HCT116 (cell line): ENCODE data around the gene CENPX. TPM values are rescaled to one million over a fixed set of nuclear protein-coding genes. Genes with fewer than 3 reads are reported as not detected.

Source experiments
- ATAC-seq: fragments of 200-7000 bp; cut with Tn5 transposase; 2 replicates; pipeline ENCODE4 v1.9.1; 2020; ENCODE audit warnings: mild to moderate bottlenecking, moderate library complexity
- BruUV-seq: library from RNA; stranded (reverse); fragments of 400-500 nt; replicated peaks from 2 replicates; lab custom pipeline; 2021; lab: Mats Ljungman, UMichigan
- CTCF ChIA-PET: fragments of 300-600 bp; sonication (Branson Sonifier 250); formaldehyde crosslinking; loops from one replicate; lab custom pipeline; 2021; ENCODE audit warnings: antibody characterized with exemption; lab: Charles Lee
- POLR2A ChIA-PET: fragments of 300-600, 350-600 bp; sonication (Branson Sonifier 250); formaldehyde crosslinking; loops from one replicate; lab custom pipeline; 2021; ENCODE audit warnings: antibody characterized with exemption; lab: Charles Lee
- RAD21 ChIA-PET, 2 experiments: fragments of 300-600 bp; sonication (Branson Sonifier 250); formaldehyde crosslinking; loops; one replicate each; lab custom pipeline; 2023; ENCODE audit warnings: low total read pairs in 2 of 2; ENCODE audit not compliant: uncharacterized antibody in 2 of 2, unreplicated experiment in 2 of 2, low non-redundant PET in 1 of 2; lab: Charles Lee
- DNase-seq: peaks from one replicate; pipeline ENCODE4 v3.0.0-alpha.2; 2010; ENCODE audit warnings: low read depth, low spot score
- H2AFZ ChIP-seq: fragments of 200-600 bp; shearing (Covaris generic), sonication (generic); 2 replicates; pipeline ENCODE4 v1.6.1; 2017; ENCODE audit warnings: low read depth, mixed run types, mixed read lengths, antibody characterized with exemption, low read length; ENCODE audit not compliant: poor library complexity, severe bottlenecking
- H3K27ac ChIP-seq: 2 replicates; pipeline ENCODE4 v1.5.1; 2012; ENCODE audit warnings: low read depth, low read length
- H3K27me3 ChIP-seq: fragments of 200-600 bp; sonication (generic); 2 replicates; pipeline ENCODE4 v1.6.1; 2016; ENCODE audit warnings: mixed run types, low read length, mixed read lengths; ENCODE audit not compliant: insufficient read depth
- H3K36me3 ChIP-seq, 2 experiments: fragments of 200-500 bp in 1 of 2; fragments of 200-600 bp in 1 of 2; sonication (Bioruptor generic) in 1 of 2; sonication (generic) in 1 of 2; 2 replicates each; pipeline versions ENCODE4 v1.5.1 to v1.6.1; 2014 to 2016; ENCODE audit warnings: low read length in 2 of 2, inconsistent platforms in 1 of 2, mixed read lengths in 1 of 2, mixed run types in 1 of 2; ENCODE audit not compliant: insufficient read depth in 2 of 2, control insufficient read depth in 1 of 2
- H3K4me1 ChIP-seq, 2 experiments: fragments of 200-600 bp in 1 of 2; sonication (generic) in 1 of 2; 2 replicates each; pipeline versions ENCODE4 v1.5.1 to v1.6.1; 2012 to 2017; ENCODE audit warnings: low read length in 2 of 2, inconsistent platforms in 1 of 2, mild to moderate bottlenecking in 1 of 2, mixed read lengths in 1 of 2, mixed run types in 1 of 2, moderate library complexity in 1 of 2; ENCODE audit not compliant: insufficient read depth in 2 of 2, control insufficient read depth in 1 of 2
- H3K4me2 ChIP-seq: fragments of 200-600 bp; sonication (generic); 2 replicates; pipeline ENCODE4 v1.6.1; 2017; ENCODE audit warnings: mixed run types, low read length, mixed read lengths
- H3K4me3 ChIP-seq, 2 experiments: fragments of 200-600 bp in 1 of 2; sonication (generic) in 1 of 2; replicated peaks in 1 of 2; 2 replicates each; pipeline ENCODE4 v1.5.1; 2011 to 2016; ENCODE audit warnings: low read length in 2 of 2, control low read depth in 1 of 2, low read depth in 1 of 2, mild to moderate bottlenecking in 1 of 2, mixed read lengths in 1 of 2, mixed run types in 1 of 2
- H3K79me2 ChIP-seq: fragments of 200-600 bp; sonication (generic); 2 replicates; pipeline ENCODE4 v1.6.1; 2017; ENCODE audit warnings: mild to moderate bottlenecking, mixed run types, low read length, moderate library complexity, mixed read lengths; ENCODE audit not compliant: insufficient read depth
- H3K9ac ChIP-seq: fragments of 200-600 bp; sonication (generic); 2 replicates; pipeline ENCODE4 v1.6.1; 2016; ENCODE audit warnings: low read length, mixed read lengths
- H3K9me2 ChIP-seq: fragments of 200-600 bp; sonication (generic), shearing (Covaris generic); 2 replicates; pipeline ENCODE4 v1.6.1; 2017; ENCODE audit warnings: mixed run types, mild to moderate bottlenecking, moderate library complexity; ENCODE audit not compliant: insufficient read depth
- H3K9me3 ChIP-seq, 2 experiments: fragments of 200-500 bp in 1 of 2; fragments of 200-600 bp in 1 of 2; sonication (Bioruptor generic) in 1 of 2; sonication (generic) in 1 of 2; 2 replicates each; pipeline ENCODE4 v1.6.1; 2014 to 2017; ENCODE audit warnings: low read length in 2 of 2, mixed read lengths in 2 of 2, inconsistent platforms in 1 of 2, low read depth in 1 of 2, mild to moderate bottlenecking in 1 of 2, mixed run types in 1 of 2, moderate library complexity in 1 of 2; ENCODE audit not compliant: control insufficient read depth in 1 of 2, insufficient read depth in 1 of 2
- H4K20me1 ChIP-seq: fragments of 200-600 bp; sonication (generic), shearing (Covaris generic); 2 replicates; pipeline ENCODE4 v1.6.1; 2017; ENCODE audit warnings: mixed run types, mild to moderate bottlenecking, moderate library complexity; ENCODE audit not compliant: insufficient read depth
- CEBPB ChIP-seq: IDR thresholded peaks from 2 replicates; pipeline ENCODE4 v1.6.1; 2012; ENCODE audit warnings: low read depth
- EZH2phosphoT487 ChIP-seq: fragments of 200-600 bp; IDR thresholded peaks from 2 replicates; pipeline ENCODE4 v1.6.1; 2018; ENCODE audit warnings: antibody characterized with exemption, borderline replicate concordance
- SP1 ChIP-seq: IDR thresholded peaks from 2 replicates; pipeline ENCODE4 v1.6.1; 2012; ENCODE audit warnings: low read depth
- SRF ChIP-seq: IDR thresholded peaks from 2 replicates; pipeline ENCODE4 v1.6.1; 2012; ENCODE audit warnings: low read depth
- TCF7L2 ChIP-seq: IDR thresholded peaks from 2 replicates; pipeline ENCODE4 v1.7.0; 2011; ENCODE audit warnings: borderline replicate concordance, inconsistent platforms; ENCODE audit not compliant: insufficient read depth, insufficient read length; ENCODE audit errors: extremely low read depth
- ZNF274 ChIP-seq: fragments of 200-500 bp; sonication (Bioruptor generic); IDR thresholded peaks from 2 replicates; pipeline ENCODE4 v1.6.1; 2014; ENCODE audit warnings: mild to moderate bottlenecking, low read depth, low read length, inconsistent platforms
- intact Hi-C: fragments of 100-400 bp; cut with micrococcal nuclease; formaldehyde crosslinking; loops from 2 replicates; pipeline ENCODE4 v1.10.0; 2022
- total RNA-seq: library from RNA; stranded (reverse); gene quantifications from one replicate; pipeline ENCODE4 v1.2.1, GENCODE V29; 2021; ENCODE audit not compliant: unreplicated experiment
- TF ChIP-seq, protein P1 (sequence below), 3 experiments: fragments of 200-600 bp in 1 of 3; sonication (generic) in 1 of 3; IDR thresholded peaks in 2 of 3; conservative IDR thresholded peaks in 1 of 3; 2 replicates each; pipeline ENCODE4 v1.5.1; 2012 to 2017; ENCODE audit warnings: low read depth in 2 of 3, low read length in 2 of 3, antibody characterized with exemption in 1 of 3, borderline replicate concordance in 1 of 3, control low read depth in 1 of 3, mild to moderate bottlenecking in 1 of 3, mixed read lengths in 1 of 3, mixed run types in 1 of 3, moderate library complexity in 1 of 3; ENCODE audit not compliant: insufficient read depth in 1 of 3
- TF ChIP-seq, protein P2 (sequence below): IDR thresholded peaks from 2 replicates; pipeline ENCODE4 v1.6.1; 2011; ENCODE audit warnings: mild to moderate bottlenecking, low read length, moderate library complexity; ENCODE audit not compliant: insufficient replicate concordance; ENCODE audit errors: extremely low read depth

The CENPX gene
- total RNA-seq, 1 experiment from 2014 or later: 184 TPM

DNA sequence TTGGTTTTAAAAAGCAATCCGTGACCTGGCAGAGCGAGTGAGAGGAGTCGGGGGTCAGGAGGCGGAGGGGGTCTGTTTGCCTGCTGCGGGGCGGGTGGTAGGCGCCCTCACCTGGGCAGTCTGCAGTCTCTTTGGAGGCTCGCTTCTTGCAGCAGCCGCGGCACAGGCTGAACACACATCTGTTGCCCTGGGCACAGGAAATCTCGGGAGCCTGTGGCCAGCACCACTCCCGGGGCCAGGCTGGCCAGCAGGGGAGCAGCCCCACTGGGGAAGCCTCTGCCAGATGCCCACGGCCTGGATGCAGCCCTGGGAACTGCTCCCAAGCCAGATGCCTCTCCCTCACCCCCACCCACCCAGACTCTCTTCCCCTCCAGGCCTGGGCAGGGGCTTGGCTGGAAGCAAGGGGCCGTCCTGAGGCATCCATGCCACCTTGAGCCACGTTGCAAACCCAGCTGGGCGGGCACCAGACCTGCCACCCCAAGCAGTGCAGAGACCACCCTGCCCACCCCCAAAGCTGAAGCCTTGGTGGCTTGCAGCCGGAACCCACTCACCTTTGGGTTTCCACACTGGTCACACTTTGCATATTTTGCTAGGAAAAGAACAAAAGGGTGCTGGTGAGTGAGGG is 35.7 kb upstream of the CENPX start (continued):
- TF ChIP-seq, protein P1, sequence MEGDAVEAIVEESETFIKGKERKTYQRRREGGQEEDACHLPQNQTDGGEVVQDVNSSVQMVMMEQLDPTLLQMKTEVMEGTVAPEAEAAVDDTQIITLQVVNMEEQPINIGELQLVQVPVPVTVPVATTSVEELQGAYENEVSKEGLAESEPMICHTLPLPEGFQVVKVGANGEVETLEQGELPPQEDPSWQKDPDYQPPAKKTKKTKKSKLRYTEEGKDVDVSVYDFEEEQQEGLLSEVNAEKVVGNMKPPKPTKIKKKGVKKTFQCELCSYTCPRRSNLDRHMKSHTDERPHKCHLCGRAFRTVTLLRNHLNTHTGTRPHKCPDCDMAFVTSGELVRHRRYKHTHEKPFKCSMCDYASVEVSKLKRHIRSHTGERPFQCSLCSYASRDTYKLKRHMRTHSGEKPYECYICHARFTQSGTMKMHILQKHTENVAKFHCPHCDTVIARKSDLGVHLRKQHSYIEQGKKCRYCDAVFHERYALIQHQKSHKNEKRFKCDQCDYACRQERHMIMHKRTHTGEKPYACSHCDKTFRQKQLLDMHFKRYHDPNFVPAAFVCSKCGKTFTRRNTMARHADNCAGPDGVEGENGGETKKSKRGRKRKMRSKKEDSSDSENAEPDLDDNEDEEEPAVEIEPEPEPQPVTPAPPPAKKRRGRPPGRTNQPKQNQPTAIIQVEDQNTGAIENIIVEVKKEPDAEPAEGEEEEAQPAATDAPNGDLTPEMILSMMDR (IDR thresholded peaks at IDR 0.05 in 2 of 3, conservative IDR thresholded peaks at IDR 0.05 in 1 of 3; ENCODE audit: borderline replicate concordance in 1 of 3, insufficient read depth in 1 of 3, low read depth in 2 of 3, low read length in 2 of 3): no peak

DNA sequence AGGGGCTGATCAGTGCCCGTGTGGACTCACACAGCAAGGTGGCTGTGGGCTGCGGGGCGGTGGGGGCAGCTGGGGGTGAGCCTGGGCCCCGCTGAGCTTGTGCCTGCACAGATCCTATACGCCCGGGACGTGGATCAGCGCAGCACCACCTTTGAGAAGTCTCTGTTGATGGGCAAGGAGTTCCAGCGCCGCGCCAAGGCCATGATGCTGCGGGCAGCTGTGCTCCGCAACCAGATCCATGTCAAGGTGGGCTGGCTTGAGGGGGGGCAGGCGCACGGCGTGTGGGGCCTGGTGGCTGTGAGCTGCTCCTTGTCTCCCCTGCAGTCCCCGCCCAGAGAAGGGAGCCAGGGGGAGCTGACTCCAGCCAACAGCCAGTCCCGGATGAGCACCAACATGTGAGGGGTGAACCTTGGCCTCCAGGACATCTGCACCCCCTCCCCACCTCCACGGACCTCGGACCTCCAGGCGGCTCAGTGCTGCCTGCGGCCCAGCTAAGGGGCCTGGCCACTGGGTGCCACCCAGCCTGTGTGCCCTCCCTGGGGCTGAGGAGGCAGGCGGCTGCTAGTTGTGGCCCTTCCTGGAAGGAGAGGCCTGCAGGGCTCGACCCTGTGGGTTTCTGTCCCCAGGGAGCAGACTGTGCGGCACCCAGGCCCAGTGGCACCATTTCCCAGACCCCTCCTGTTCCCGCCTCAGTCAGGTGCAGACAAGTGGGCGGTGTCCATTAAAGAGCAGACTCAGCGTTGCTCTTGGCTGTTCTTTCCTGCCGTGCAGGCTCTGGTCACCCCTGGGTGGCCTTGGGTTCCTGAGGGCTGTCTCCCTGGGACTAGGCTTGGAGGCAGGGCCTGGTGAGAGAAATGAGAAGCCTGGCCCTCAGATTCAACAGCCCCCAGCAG is 34.3 kb upstream of the CENPX start:
- ATAC-seq (peak; percentile 23; the same call in 1 of the 2 replicates), DNase-seq (no peak)
- BruUV-seq: TSS peak; percentile 34
- peaks cover 18 to 66% of the 10 kb centered on the region in 2 experiments for H3K36me3 ChIP-seq
- no peak overlapping the region for H3K4me3 ChIP-seq
- intact Hi-C loops: no loop called here
- TF ChIP-seq TCF7L2 (no peak), EZH2phosphoT487 (no peak), ZNF274 (no peak), SP1 (no peak), CEBPB (no peak), SRF (no peak)
- TF ChIP-seq, protein P2, sequence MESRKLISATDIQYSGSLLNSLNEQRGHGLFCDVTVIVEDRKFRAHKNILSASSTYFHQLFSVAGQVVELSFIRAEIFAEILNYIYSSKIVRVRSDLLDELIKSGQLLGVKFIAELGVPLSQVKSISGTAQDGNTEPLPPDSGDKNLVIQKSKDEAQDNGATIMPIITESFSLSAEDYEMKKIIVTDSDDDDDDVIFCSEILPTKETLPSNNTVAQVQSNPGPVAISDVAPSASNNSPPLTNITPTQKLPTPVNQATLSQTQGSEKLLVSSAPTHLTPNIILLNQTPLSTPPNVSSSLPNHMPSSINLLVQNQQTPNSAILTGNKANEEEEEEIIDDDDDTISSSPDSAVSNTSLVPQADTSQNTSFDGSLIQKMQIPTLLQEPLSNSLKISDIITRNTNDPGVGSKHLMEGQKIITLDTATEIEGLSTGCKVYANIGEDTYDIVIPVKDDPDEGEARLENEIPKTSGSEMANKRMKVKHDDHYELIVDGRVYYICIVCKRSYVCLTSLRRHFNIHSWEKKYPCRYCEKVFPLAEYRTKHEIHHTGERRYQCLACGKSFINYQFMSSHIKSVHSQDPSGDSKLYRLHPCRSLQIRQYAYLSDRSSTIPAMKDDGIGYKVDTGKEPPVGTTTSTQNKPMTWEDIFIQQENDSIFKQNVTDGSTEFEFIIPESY: no peak
- no peak overlapping the region for H3K4me2 ChIP-seq
- POLR2A ChIA-PET: no interaction called here
- CTCF ChIA-PET: interaction anchor here (0.9 kb wide), 1 partner anchor 19 kb away, joined by 3 read pairs; the partner anchor contains the start of gene DCXR
- H3K27ac ChIP-seq: peak overlapping the region; percentile 28; the same call in 1 of the 2 replicates
- peaks cover 7 to 24% of the 10 kb centered on the region in 2 experiments; a peak in 3 of 4 replicates for H3K4me1 ChIP-seq
- RAD21 ChIA-PET: no interaction called here
- no peaks in the 10 kb centered on the region for H3K27me3 ChIP-seq
- H3K9me3 ChIP-seq: no peaks in the 10 kb centered on the region
- no peak overlapping the region for H2AFZ ChIP-seq
- no peaks in the 10 kb centered on the region; the same call in 1 of the 2 replicates for H4K20me1 ChIP-seq
- peaks cover 27% of the 10 kb centered on the region for H3K79me2 ChIP-seq
- H3K9me2 ChIP-seq: no peaks in the 10 kb centered on the region
- H3K9ac ChIP-seq: no peak overlapping the region
